HUES48 (cell line): Measurements from ENCODE around the gene CYSRT1.

Experiments
- H3K27ac ChIP-seq: one replicate; pipeline ENCODE4 v1.7.0; 2013; ENCODE audit warnings: low read depth, low read length, inconsistent platforms
- H3K27me3 ChIP-seq: 2 replicates; pipeline ENCODE4 v1.6.1; 2013; ENCODE audit warnings: mild to moderate bottlenecking, low read length; ENCODE audit not compliant: control insufficient read depth, insufficient read depth
- H3K36me3 ChIP-seq: 2 replicates; pipeline ENCODE4 v1.6.1; 2013; ENCODE audit warnings: low read length; ENCODE audit not compliant: control insufficient read depth, insufficient read depth
- H3K4me1 ChIP-seq: 2 replicates; pipeline ENCODE4 v1.6.1; 2013; ENCODE audit warnings: mild to moderate bottlenecking, low read length; ENCODE audit not compliant: control insufficient read depth, insufficient read depth
- H3K4me3 ChIP-seq: 2 replicates; pipeline ENCODE4 v1.5.1; 2013; ENCODE audit warnings: mild to moderate bottlenecking, low read depth, low read length
- H3K9ac ChIP-seq: 2 replicates; pipeline ENCODE4 v1.6.1; 2013; ENCODE audit warnings: mild to moderate bottlenecking, low read depth, low read length, moderate library complexity
- H3K9me3 ChIP-seq: 2 replicates; pipeline ENCODE4 v1.6.1; 2013; ENCODE audit warnings: low read length; ENCODE audit not compliant: control insufficient read depth, insufficient read depth

Gene CYSRT1

GRCh38 chr9:137272241-137273094 is 47.5 kb downstream of the CYSRT1 start:
- no peaks in the 10 kb centered on the region for H3K27me3 ChIP-seq
- no peak overlapping the region for H3K4me3 ChIP-seq
- H3K4me1 ChIP-seq, result peaks cover 15% of the 10 kb centered on the region
- no peak overlapping the region for H3K27ac ChIP-seq
- H3K9ac ChIP-seq, result no peak overlapping the region
- H3K9me3 ChIP-seq, result no peaks in the 10 kb centered on the region
- peaks cover 43% of the 10 kb centered on the region for H3K36me3 ChIP-seq

DNA sequence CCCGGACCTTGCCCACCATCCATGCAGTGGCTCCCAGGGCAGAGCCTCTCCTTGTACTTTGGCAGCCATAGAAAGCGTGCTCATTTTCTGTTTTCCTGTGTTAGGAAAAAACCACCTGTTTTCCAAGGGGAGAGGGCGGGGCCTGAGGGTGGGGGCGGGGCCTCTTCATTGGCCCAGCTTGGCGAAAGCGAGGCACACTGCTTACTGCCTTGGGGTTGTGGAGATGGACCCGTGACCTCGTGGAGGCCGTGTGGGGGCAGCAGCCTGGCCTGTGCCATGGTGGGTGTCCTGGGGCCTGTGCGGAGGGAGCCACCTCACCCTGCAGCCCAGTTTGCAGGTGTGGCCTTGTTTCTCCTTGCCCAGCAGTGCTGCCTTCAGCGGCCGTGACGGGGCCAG is 48.1 kb downstream of the CYSRT1 start:
- no peaks in the 10 kb centered on the region for H3K9me3 ChIP-seq
- H3K9ac ChIP-seq, result no peak overlapping the region
- no peak overlapping the region for H3K4me3 ChIP-seq
- H3K27me3 ChIP-seq, result no peaks in the 10 kb centered on the region
- no peak overlapping the region for H3K27ac ChIP-seq
- peaks cover 37% of the 10 kb centered on the region for H3K36me3 ChIP-seq
- peaks cover 19% of the 10 kb centered on the region for H3K4me1 ChIP-seq

- Histone ChIP-seq H3K36me3 (peaks cover 32% of the 10 kb centered on the region), H3K9me3 (no peaks in the 10 kb centered on the region), H3K27ac (no peak overlapping the region), H3K4me3 (no peak overlapping the region), H3K9ac (no peak overlapping the region), H3K27me3 (peaks cover 4% of the 10 kb centered on the region; the same call in 1 of the 2 replicates), H3K4me1 (peaks cover 19% of the 10 kb centered on the region)
These were observed 48.8 kb downstream of the CYSRT1 start for GRCh38 chr9:137273611-137274320.

DNA sequence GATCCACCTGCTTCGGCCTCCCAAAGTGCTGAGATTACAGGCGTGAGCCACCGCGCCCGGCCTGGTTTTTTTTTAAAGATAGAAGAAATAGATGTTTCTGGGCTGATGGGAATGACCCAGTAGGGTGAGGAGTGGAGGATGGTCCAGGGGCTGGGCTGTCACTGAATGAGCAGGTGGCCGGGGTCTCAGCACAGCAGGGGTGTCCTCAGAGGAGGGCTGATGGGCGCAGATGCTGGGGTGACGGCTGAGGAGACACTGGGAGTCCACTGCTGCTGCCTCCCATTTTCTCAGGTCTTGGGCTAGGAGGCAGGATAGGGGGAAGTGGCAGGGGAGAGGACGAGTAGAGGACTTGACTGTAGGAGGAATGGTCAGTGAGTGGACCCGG is 50.2 kb downstream of the CYSRT1 start:
- Histone ChIP-seq H3K27me3 (peaks cover 10% of the 10 kb centered on the region; the same call in 1 of the 2 replicates), H3K9me3 (no peaks in the 10 kb centered on the region), H3K36me3 (peaks cover 22% of the 10 kb centered on the region), H3K4me3 (no peak overlapping the region), H3K27ac (no peak overlapping the region), H3K9ac (no peak overlapping the region), H3K4me1 (peaks cover 19% of the 10 kb centered on the region)
